Neural cell (in vitro differentiated cells): ENCODE measurements around the gene JUNB. TPM values are rescaled to one million over a fixed set of nuclear protein-coding genes. Genes with fewer than 3 reads are reported as not detected.

Experiments
- H2AFZ ChIP-seq: fragments of 200-600, 300-800 bp; sonication (generic), shearing (Covaris generic); 2 replicates; pipeline ENCODE4 v1.6.0; 2014; ENCODE audit warnings: low read depth, mild to moderate bottlenecking, antibody characterized with exemption, low read length, moderate library complexity
- H3F3A ChIP-seq: fragments of 200-600 bp; shearing (Covaris generic); 2 replicates; pipeline ENCODE4 v1.6.1; 2016; ENCODE audit warnings: mild to moderate bottlenecking, moderate library complexity, mixed read lengths, antibody characterized with exemption, low read length; ENCODE audit not compliant: insufficient read depth, poor library complexity, severe bottlenecking
- H3K27ac ChIP-seq: fragments of 200-600, 300-800 bp; sonication (generic), shearing (Covaris generic); 2 replicates; pipeline ENCODE4 v1.5.1; 2014; ENCODE audit warnings: mild to moderate bottlenecking, low read length, moderate library complexity
- H3K27me3 ChIP-seq: fragments of 300-800, 200-600 bp; sonication (generic), shearing (Covaris generic); 2 replicates; pipeline ENCODE4 v1.6.0; 2014; ENCODE audit warnings: mild to moderate bottlenecking, low read depth, low read length, moderate library complexity; ENCODE audit not compliant: insufficient read depth
- H3K36me3 ChIP-seq: fragments of 300-800, 200-600 bp; sonication (generic), shearing (Covaris generic); 2 replicates; pipeline ENCODE4 v1.5.1; 2014; ENCODE audit warnings: mild to moderate bottlenecking, antibody characterized with exemption, low read length, moderate library complexity; ENCODE audit not compliant: insufficient read depth
- H3K4me2 ChIP-seq: fragments of 300-800, 200-600 bp; sonication (generic), shearing (Covaris generic); 2 replicates; pipeline ENCODE4 v1.6.0; 2014; ENCODE audit warnings: mild to moderate bottlenecking, low read length
- H3K4me3 ChIP-seq: fragments of 300-800, 200-600 bp; sonication (generic), shearing (Covaris generic); 2 replicates; pipeline ENCODE4 v1.5.1; 2014; ENCODE audit warnings: mild to moderate bottlenecking, low read length, moderate library complexity
- H3K79me2 ChIP-seq: fragments of 200-600 bp; shearing (Covaris generic); replicated peaks from 2 replicates; pipeline ENCODE4 v1.6.0; 2014; ENCODE audit warnings: mild to moderate bottlenecking, low read length, moderate library complexity; ENCODE audit not compliant: insufficient read depth
- H3K9ac ChIP-seq: fragments of 300-800, 200-600 bp; sonication (generic), shearing (Covaris generic); 2 replicates; pipeline ENCODE4 v1.6.1; 2016; ENCODE audit warnings: mild to moderate bottlenecking, low read length, mixed read lengths
- H3K9me2 ChIP-seq: fragments of 200-600 bp; shearing (Covaris generic); 2 replicates; pipeline ENCODE4 v1.6.1; 2016; ENCODE audit warnings: mild to moderate bottlenecking, low read length, mixed read lengths; ENCODE audit not compliant: insufficient read depth
- H3K9me3 ChIP-seq: fragments of 200-600, 300-800 bp; sonication (generic), shearing (Covaris generic); 2 replicates; pipeline ENCODE4 v1.6.1; 2016; ENCODE audit warnings: mild to moderate bottlenecking, mixed run types, low read length, moderate library complexity, mixed read lengths
- H4K20me1 ChIP-seq: fragments of 200-600 bp; shearing (Covaris generic); 2 replicates; pipeline ENCODE4 v1.6.1; 2016; ENCODE audit warnings: mild to moderate bottlenecking, mixed run types; ENCODE audit not compliant: insufficient read depth
- CTCF ChIP-seq: fragments of 450-650 bp; IDR thresholded peaks from 2 replicates; pipeline ENCODE4 v1.5.1; 2014; ENCODE audit warnings: antibody characterized with exemption, mild to moderate bottlenecking, moderate library complexity; ENCODE audit not compliant: poor library complexity, severe bottlenecking
- EP300 ChIP-seq: fragments of 450-650 bp; conservative IDR thresholded peaks from 2 replicates; pipeline ENCODE4 v1.6.1; 2014; ENCODE audit warnings: antibody characterized with exemption, mild to moderate bottlenecking, moderate library complexity; ENCODE audit not compliant: poor library complexity, severe bottlenecking
- EZH2 ChIP-seq: fragments of 200-600, 300-800 bp; shearing (Covaris generic), sonication (generic); IDR thresholded peaks from 2 replicates; pipeline ENCODE4 v1.6.1; 2014; ENCODE audit warnings: antibody characterized with exemption, low read length, borderline replicate concordance, mild to moderate bottlenecking; ENCODE audit not compliant: insufficient read depth, poor library complexity, severe bottlenecking
- MXI1 ChIP-seq: fragments of 450-650 bp; conservative IDR thresholded peaks from 2 replicates; pipeline ENCODE4 v1.6.1; 2014; ENCODE audit warnings: antibody characterized with exemption, mild to moderate bottlenecking; ENCODE audit not compliant: poor library complexity, severe bottlenecking
- POLR2AphosphoS5 ChIP-seq: IDR thresholded peaks from 2 replicates; pipeline ENCODE4 v1.6.1; 2012
- RAD21 ChIP-seq: fragments of 450-650 bp; conservative IDR thresholded peaks from 2 replicates; pipeline ENCODE4 v1.6.1; 2014; ENCODE audit warnings: antibody characterized with exemption, mild to moderate bottlenecking, moderate library complexity
- REST ChIP-seq: IDR thresholded peaks from 2 replicates; pipeline ENCODE4 v1.6.1; 2012; ENCODE audit warnings: borderline replicate concordance
- SMC3 ChIP-seq: fragments of 450-650 bp; conservative IDR thresholded peaks from 2 replicates; pipeline ENCODE4 v1.6.1; 2014; ENCODE audit warnings: antibody characterized with exemption, mild to moderate bottlenecking, moderate library complexity; ENCODE audit not compliant: poor library complexity
- TAF1 ChIP-seq: IDR thresholded peaks from 2 replicates; pipeline ENCODE4 v1.6.1; 2012; ENCODE audit warnings: low read depth
- polyA plus RNA-seq: library from polyadenylated mRNA; depleted of rRNA; stranded (reverse); fragments of >200 nt; gene quantifications from 2 replicates; pipeline ENCODE4 v1.2.3, GENCODE V29; 2014

Gene JUNB
- polyA plus RNA-seq, 1 donor from 2014 or later, result 18.7 TPM

- Histone ChIP-seq H3K9me2 (no peaks in the 10 kb centered on the region), H4K20me1 (no peaks in the 10 kb centered on the region), H2AFZ (no peak overlapping the region), H3K27ac (peak overlapping the region; percentile 52), H3K4me2 (peak overlapping the region; percentile 80), H3K79me2 (no peaks in the 10 kb centered on the region), H3K27me3 (peaks cover 29% of the 10 kb centered on the region), H3K9ac (peak overlapping the region; percentile 82), H3K36me3 (no peaks in the 10 kb centered on the region), H3F3A (no peaks in the 10 kb centered on the region), H3K4me3 (peak overlapping the region; percentile 87), H3K9me3 (no peaks in the 10 kb centered on the region)
- TF ChIP-seq RAD21 (no peak), EP300 (no peak), POLR2AphosphoS5 (no peak), EZH2 (no peak), MXI1 (no peak), CTCF (no peak), SMC3 (no peak), REST (no peak), TAF1 (no peak)
Observed at GRCh38 chr19:12792853-12793289, 1.6 kb downstream of the JUNB start.

- Histone ChIP-seq H3F3A (no peaks in the 10 kb centered on the region), H3K4me3 (peak overlapping the region; percentile 87), H3K27me3 (peaks cover 29% of the 10 kb centered on the region), H3K36me3 (no peaks in the 10 kb centered on the region), H3K27ac (peak overlapping the region; percentile 52), H3K79me2 (no peaks in the 10 kb centered on the region), H4K20me1 (no peaks in the 10 kb centered on the region), H3K9ac (peak overlapping the region; percentile 82), H3K4me2 (peak overlapping the region; percentile 80), H3K9me2 (no peaks in the 10 kb centered on the region), H3K9me3 (no peaks in the 10 kb centered on the region), H2AFZ (no peak overlapping the region)
- TF ChIP-seq POLR2AphosphoS5 (peak; percentile 82), MXI1 (peak; percentile 27), CTCF (no peak), EZH2 (no peak), REST (peak; percentile 22), RAD21 (no peak), EP300 (peak; percentile 86), SMC3 (no peak), TAF1 (peak; percentile 54)
Observed at GRCh38 chr19:12793290-12794195, 2.3 kb downstream of the JUNB start.
